Panc1 (cell line): Measurements from ENCODE around the gene FAM53B.

Experiments
- CTCF ChIP-seq: fragments of 450-650 bp; IDR thresholded peaks from 2 replicates; pipeline ENCODE4 v1.5.1; 2017; ENCODE audit warnings: mild to moderate bottlenecking
- POLR2AphosphoS5 ChIP-seq: IDR thresholded peaks from 2 replicates; pipeline ENCODE4 v1.6.1; 2012; ENCODE audit warnings: mild to moderate bottlenecking, low read depth, low read length, moderate library complexity

GRCh38 chr10:124591123-124591495 lies 153.1 kb downstream of the FAM53B start:
- no peak for TF ChIP-seq CTCF
- no peak for TF ChIP-seq POLR2AphosphoS5
